ENCODE measurements around the gene PRDM16.

GRCh38 chr1:3331564-3331963 lies 262.6 kb downstream of the PRDM16 start:
- TF ChIP-seq CTCF (IDR thresholded peaks at IDR 0.05) (no peak), EP300 (IDR thresholded peaks at IDR 0.05) (no peak), POLR2A (IDR thresholded peaks at IDR 0.05) (no peak), POLR2AphosphoS5 (IDR thresholded peaks at IDR 0.05) (no peak)
